Mesenchymal stem cell (in vitro differentiated cells and primary cell): ENCODE data around the gene SLC35F3.

Source experiments
- DNase-seq: peaks from one replicate; pipeline ENCODE4 v3.0.0-alpha.2; 2013
- H2AFZ ChIP-seq: one replicate; pipeline ENCODE4 v1.6.1; 2013; ENCODE audit warnings: low read depth, mild to moderate bottlenecking, control low read depth, inconsistent platforms, low read length, moderate library complexity
- H2AK5ac ChIP-seq: 2 replicates; pipeline ENCODE4 v1.6.1; 2013; ENCODE audit warnings: low read length, moderate library complexity, mild to moderate bottlenecking, inconsistent platforms; ENCODE audit not compliant: severe bottlenecking
- H2BK120ac ChIP-seq: one replicate; pipeline ENCODE4 v1.6.1; 2013; ENCODE audit warnings: low read depth, mild to moderate bottlenecking, inconsistent platforms, low read length, moderate library complexity
- H2BK12ac ChIP-seq, 2 experiments: one replicate each; pipeline ENCODE4 v1.6.1; 2013; ENCODE audit warnings: inconsistent platforms in 2 of 2, low read length in 2 of 2, mild to moderate bottlenecking in 2 of 2, moderate library complexity in 2 of 2, control low read depth in 1 of 2
- H2BK15ac ChIP-seq: one replicate; pipeline ENCODE4 v1.6.1; 2013; ENCODE audit warnings: mild to moderate bottlenecking, low read depth, inconsistent platforms; ENCODE audit not compliant: poor library complexity, severe bottlenecking
- H2BK5ac ChIP-seq: 2 replicates; pipeline ENCODE4 v1.6.1; 2013; ENCODE audit warnings: low read depth, mild to moderate bottlenecking, low read length, control low read depth, inconsistent platforms; ENCODE audit not compliant: poor library complexity, severe bottlenecking
- H3K14ac ChIP-seq, 2 experiments: one replicate each; pipeline ENCODE4 v1.6.1; 2013; ENCODE audit warnings: inconsistent platforms in 2 of 2, low read length in 2 of 2, control low read depth in 1 of 2, mild to moderate bottlenecking in 1 of 2, moderate library complexity in 1 of 2
- H3K18ac ChIP-seq, 2 experiments: one replicate each; pipeline ENCODE4 v1.6.1; 2013; ENCODE audit warnings: inconsistent platforms in 2 of 2, low read length in 2 of 2, control low read depth in 1 of 2, low read depth in 1 of 2, mild to moderate bottlenecking in 1 of 2
- H3K23ac ChIP-seq, 2 experiments: one replicate each; pipeline ENCODE4 v1.6.1; 2013; ENCODE audit warnings: inconsistent platforms in 2 of 2, low read length in 2 of 2, mild to moderate bottlenecking in 2 of 2, moderate library complexity in 2 of 2, control low read depth in 1 of 2
- H3K27ac ChIP-seq: 2 replicates; pipeline ENCODE4 v1.5.1; 2013; ENCODE audit warnings: mild to moderate bottlenecking, moderate library complexity, low read length, control low read depth, inconsistent platforms; ENCODE audit not compliant: poor library complexity, severe bottlenecking
- H3K27me3 ChIP-seq, 2 experiments: 2 replicates each; pipeline versions ENCODE4 v1.6.1 to v1.7.0; 2013; ENCODE audit warnings: low read length in 2 of 2, mild to moderate bottlenecking in 2 of 2, moderate library complexity in 2 of 2, control low read depth in 1 of 2, inconsistent platforms in 1 of 2; ENCODE audit not compliant: control insufficient read depth in 1 of 2, insufficient read depth in 1 of 2
- H3K36me3 ChIP-seq, 2 experiments: 2 replicates each; pipeline versions ENCODE4 v1.6.1 to v1.7.0; 2013; ENCODE audit warnings: low read length in 2 of 2, control low read depth in 1 of 2, inconsistent platforms in 1 of 2, low read depth in 1 of 2, mild to moderate bottlenecking in 1 of 2; ENCODE audit not compliant: insufficient read depth in 2 of 2, control insufficient read depth in 1 of 2
- H3K4ac ChIP-seq, 2 experiments: one replicate each; pipeline ENCODE4 v1.6.1; 2013; ENCODE audit warnings: inconsistent platforms in 2 of 2, low read length in 2 of 2, mild to moderate bottlenecking in 2 of 2, moderate library complexity in 2 of 2, control low read depth in 1 of 2, low read depth in 1 of 2
- H3K4me1 ChIP-seq: 2 replicates; pipeline ENCODE4 v1.6.1; 2013; ENCODE audit warnings: low read depth, low read length, control low read depth; ENCODE audit not compliant: control insufficient read depth, insufficient read depth
- H3K4me2 ChIP-seq: 2 replicates; pipeline ENCODE4 v1.6.1; 2013; ENCODE audit warnings: low read length, mild to moderate bottlenecking, inconsistent platforms; ENCODE audit not compliant: poor library complexity, severe bottlenecking
- H3K4me3 ChIP-seq, 2 experiments: 2 replicates each; pipeline versions ENCODE4 v1.5.1 to v1.7.0; 2013; ENCODE audit warnings: low read length in 2 of 2, mild to moderate bottlenecking in 2 of 2, control low read depth in 1 of 2, low read depth in 1 of 2; ENCODE audit not compliant: insufficient read depth in 1 of 2
- H3K79me1 ChIP-seq: replicated peaks from 2 replicates; pipeline ENCODE4 v1.6.1; 2013; ENCODE audit warnings: mild to moderate bottlenecking, control low read depth, low read length, inconsistent platforms; ENCODE audit not compliant: poor library complexity, severe bottlenecking
- H3K9ac ChIP-seq: 2 replicates; pipeline ENCODE4 v1.7.0; 2013; ENCODE audit warnings: mild to moderate bottlenecking, low read length, moderate library complexity
- H3K9me3 ChIP-seq: 2 replicates; pipeline ENCODE4 v1.7.0; 2013; ENCODE audit warnings: mild to moderate bottlenecking, low read length; ENCODE audit not compliant: control insufficient read depth
- H4K8ac ChIP-seq: one replicate; pipeline ENCODE4 v1.6.1; 2013; ENCODE audit warnings: inconsistent platforms, mild to moderate bottlenecking, low read length, moderate library complexity
- H4K91ac ChIP-seq: one replicate; pipeline ENCODE4 v1.6.1; 2013; ENCODE audit warnings: mild to moderate bottlenecking, low read length, inconsistent platforms
- WGBS: methylation state at CpG from one replicate; pipeline ENCODE4 v1.1.7; 2013; ENCODE audit warnings: mixed read lengths; 5-methylcytosine and 5-hydroxymethylcytosine counted together

SLC35F3 gene

GRCh38 chr1:234163267-234163919 lies 258.9 kb downstream of the SLC35F3 start:
- no peak overlapping the region for H2AFZ ChIP-seq
- no peak overlapping the region for H3K4ac ChIP-seq
- no peak overlapping the region for H3K18ac ChIP-seq
- H2BK15ac ChIP-seq, result no peak overlapping the region
- H3K4me2 ChIP-seq, result no peak overlapping the region
- no peak overlapping the region for H3K23ac ChIP-seq
- H4K8ac ChIP-seq, result no peak overlapping the region
- no peak overlapping the region for H2BK120ac ChIP-seq
- no peak overlapping the region for H3K27ac ChIP-seq
- H3K4me1 ChIP-seq, result no peaks in the 10 kb centered on the region
- H2BK5ac ChIP-seq, result no peak overlapping the region
- no peaks in the 10 kb centered on the region for H3K9me3 ChIP-seq
- no peak for DNase-seq
- no peak overlapping the region for H3K9ac ChIP-seq
- H4K91ac ChIP-seq, result no peak overlapping the region
- peaks cover 0 to 4% of the 10 kb centered on the region in 2 experiments for H3K27me3 ChIP-seq
- H2BK12ac ChIP-seq, result no peak overlapping the region
- H3K14ac ChIP-seq, result no peak overlapping the region
- no peaks in the 10 kb centered on the region for H3K36me3 ChIP-seq
- no peak overlapping the region for H2AK5ac ChIP-seq
- WGBS, result 65% methylated on average over 6 of the region's 6 CpGs
- no peaks in the 10 kb centered on the region for H3K79me1 ChIP-seq
- no peak overlapping the region for H3K4me3 ChIP-seq

DNA sequence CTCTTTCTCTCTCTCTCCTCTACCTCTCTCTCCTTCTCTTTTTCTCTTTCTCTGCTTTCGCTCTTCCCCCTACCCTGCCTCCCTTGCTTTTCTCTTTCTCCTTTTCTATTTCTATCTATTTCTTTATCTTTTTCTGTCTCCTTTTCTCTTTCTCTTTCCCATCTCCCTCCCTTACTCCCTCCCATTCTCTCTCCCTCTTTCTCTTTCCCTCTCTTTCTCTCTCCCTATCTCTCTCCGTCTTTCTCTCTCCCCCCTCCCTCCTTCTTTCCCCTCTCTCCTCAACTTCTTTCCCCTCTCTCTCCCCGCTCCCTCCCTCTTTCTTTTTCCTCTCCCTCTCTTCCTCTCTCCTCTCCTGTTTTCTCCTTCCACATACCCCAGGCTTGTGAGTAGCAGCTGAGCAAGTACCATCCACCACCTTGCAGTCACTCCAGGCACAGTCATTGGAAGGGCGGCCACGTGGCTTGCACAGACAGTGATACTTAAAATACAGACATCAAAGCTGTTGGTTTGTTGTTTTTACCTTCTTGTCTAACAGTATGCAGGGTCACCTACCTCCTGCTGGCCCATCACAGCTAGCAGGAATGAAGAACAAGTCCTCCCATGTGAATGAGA lies 259.7 kb downstream of the SLC35F3 start:
- Histone ChIP-seq H2BK5ac (no peak overlapping the region), H3K14ac (no peak overlapping the region), H3K23ac (no peak overlapping the region), H4K91ac (no peak overlapping the region), H2AFZ (no peak overlapping the region), H3K4me3 (no peak overlapping the region), H2BK120ac (no peak overlapping the region), H3K27me3 (peaks cover 0 to 4% of the 10 kb centered on the region in 2 experiments), H3K4me1 (no peaks in the 10 kb centered on the region), H3K9me3 (no peaks in the 10 kb centered on the region), H3K79me1 (no peaks in the 10 kb centered on the region), H3K9ac (no peak overlapping the region), H3K4ac (no peak overlapping the region), H2AK5ac (no peak overlapping the region), H3K18ac (no peak overlapping the region), H3K36me3 (no peaks in the 10 kb centered on the region), H3K4me2 (no peak overlapping the region), H2BK15ac (no peak overlapping the region), H2BK12ac (no peak overlapping the region), H3K27ac (no peak overlapping the region), H4K8ac (no peak overlapping the region)
- DNase-seq, result no peak
- WGBS, result 49% methylated on average over 5 of the region's 5 CpGs

DNA sequence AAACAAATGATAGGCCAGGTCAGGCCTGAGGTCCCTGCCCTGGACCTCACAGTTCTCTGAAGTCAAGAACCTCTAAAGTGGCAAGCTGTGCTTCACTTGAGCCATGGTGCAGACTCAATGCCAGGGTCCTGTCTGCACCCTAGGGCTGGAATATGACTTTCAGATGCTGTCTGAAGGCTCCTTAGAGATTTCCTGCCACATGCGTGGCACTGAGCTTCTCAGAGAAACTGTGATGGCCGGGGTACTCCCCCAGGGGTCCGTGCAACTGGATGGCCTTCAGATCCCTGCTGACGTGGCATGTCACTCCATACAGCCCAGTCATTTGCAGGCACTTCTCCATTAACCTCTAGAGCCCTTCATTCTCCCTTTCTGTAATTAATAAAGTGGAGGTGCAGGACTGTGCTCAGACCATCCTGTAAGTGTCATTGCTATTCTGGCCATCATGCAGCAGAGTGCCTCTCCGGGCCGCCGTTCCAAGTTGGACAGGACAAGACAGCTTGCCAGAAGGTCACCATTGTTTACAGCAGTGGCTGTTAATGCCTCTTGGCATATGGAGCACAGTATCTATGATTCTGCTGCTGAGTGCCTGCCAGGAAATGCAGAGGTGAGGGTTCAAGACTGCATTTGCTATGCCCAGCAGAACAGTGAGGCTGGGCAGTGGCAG lies 263.7 kb downstream of the SLC35F3 start:
- 68% methylated on average over 7 of the region's 7 CpGs for WGBS
- H2BK5ac ChIP-seq, result no peak overlapping the region
- no peaks in the 10 kb centered on the region for H3K79me1 ChIP-seq

DNA sequence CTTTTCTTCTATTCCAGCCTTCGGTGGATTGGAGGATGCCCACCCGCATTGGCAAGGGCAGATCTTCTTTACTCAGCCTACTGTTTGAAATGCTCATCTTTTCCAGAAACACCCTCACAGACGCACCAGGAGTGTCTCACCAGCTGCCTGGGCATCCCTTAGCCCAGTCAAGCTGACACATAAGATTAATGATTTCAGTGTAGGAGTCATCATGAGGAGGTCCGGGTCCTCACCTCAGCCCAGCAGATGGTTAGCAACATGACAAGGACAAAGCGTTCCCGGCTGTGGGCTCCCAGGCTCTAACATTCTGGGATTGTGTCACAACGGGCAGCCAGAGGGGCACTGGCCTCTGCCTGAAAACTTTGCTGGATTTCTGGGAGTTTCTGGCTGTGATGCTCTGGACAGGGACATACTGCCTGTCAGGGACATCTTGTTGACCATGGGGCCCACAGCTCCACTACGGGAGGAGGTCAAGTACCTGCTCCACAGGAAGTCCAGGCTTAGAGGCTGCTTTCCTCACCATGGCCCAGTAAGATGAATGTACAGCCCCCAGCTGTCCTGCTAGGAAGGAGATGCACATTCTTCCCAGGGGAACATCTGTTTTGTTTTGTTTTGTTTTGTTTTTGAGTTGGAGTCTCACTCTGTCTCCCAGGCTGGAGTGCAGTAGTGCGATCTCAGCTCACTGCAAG lies 264.8 kb downstream of the SLC35F3 start:
- 76% methylated on average over 9 of the region's 9 CpGs for WGBS
- Histone ChIP-seq H3K4me3 (no peak overlapping the region), H2BK12ac (no peak overlapping the region), H3K27ac (no peak overlapping the region), H3K36me3 (no peaks in the 10 kb centered on the region), H2BK5ac (no peak overlapping the region), H3K9me3 (no peaks in the 10 kb centered on the region), H4K8ac (no peak overlapping the region), H2AFZ (no peak overlapping the region), H3K27me3 (peaks cover 0 to 3% of the 10 kb centered on the region in 2 experiments), H4K91ac (peak overlapping the region; percentile 2), H3K14ac (no peak overlapping the region), H2BK120ac (no peak overlapping the region), H3K23ac (no peak overlapping the region), H3K79me1 (no peaks in the 10 kb centered on the region), H2BK15ac (no peak overlapping the region), H3K18ac (no peak overlapping the region), H3K9ac (no peak overlapping the region), H3K4ac (no peak overlapping the region), H2AK5ac (no peak overlapping the region), H3K4me2 (no peak overlapping the region), H3K4me1 (no peaks in the 10 kb centered on the region)
- no peak for DNase-seq

More for the DNA sequence above, 263.7 kb downstream of the SLC35F3 start:
- Histone ChIP-seq H2BK120ac (no peak overlapping the region), H3K27ac (no peak overlapping the region), H3K36me3 (no peaks in the 10 kb centered on the region), H3K4ac (no peak overlapping the region), H3K4me3 (no peak overlapping the region), H2BK12ac (no peak overlapping the region), H3K4me1 (no peaks in the 10 kb centered on the region), H2BK15ac (no peak overlapping the region), H3K9me3 (no peaks in the 10 kb centered on the region), H3K23ac (no peak overlapping the region), H3K9ac (no peak overlapping the region), H3K14ac (no peak overlapping the region), H3K27me3 (peaks cover 0 to 3% of the 10 kb centered on the region in 2 experiments), H4K8ac (no peak overlapping the region), H2AFZ (no peak overlapping the region), H3K4me2 (no peak overlapping the region), H2AK5ac (no peak overlapping the region), H3K18ac (no peak overlapping the region), H4K91ac (no peak overlapping the region)
- no peak for DNase-seq
